Measurements from ENCODE around the gene EPX. TPM values are rescaled to one million over a fixed set of nuclear protein-coding genes. Genes with fewer than 3 reads are reported as not detected.

Gene EPX
- total RNA-seq, 1 experiment from 2014 or later, result not detected

DNA sequence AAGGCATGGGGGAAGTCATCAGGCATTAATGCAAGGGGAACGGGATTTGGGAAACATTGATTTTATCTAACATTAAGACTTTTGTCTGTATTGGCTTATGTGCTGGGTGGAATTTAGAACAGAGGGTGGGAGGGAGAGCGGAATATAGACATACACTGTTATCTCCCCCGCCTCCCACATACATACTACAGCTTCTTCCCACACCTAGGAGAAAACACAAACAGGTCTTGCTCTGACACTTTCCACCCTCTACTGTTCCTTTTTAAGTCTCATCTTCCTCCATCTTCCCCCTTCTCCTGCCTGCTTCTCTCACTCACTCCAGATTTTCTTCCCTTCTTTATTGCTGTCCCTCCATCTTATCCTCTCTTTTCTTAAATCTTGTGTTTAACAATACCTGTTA is 43.9 kb upstream of the EPX start:
- Histone ChIP-seq H3K36me3 (ENCODE audit: control insufficient read depth in 1 of 2, insufficient read depth in 2 of 2, low read length in 2 of 2) (no peaks in the 10 kb centered on the region), H3K4me2 (ENCODE audit: low read length) (no peak overlapping the region), H3K4me1 (ENCODE audit: control insufficient read depth in 1 of 2, insufficient read depth in 2 of 2, low read length in 2 of 2) (no peaks in the 10 kb centered on the region), H3K27me3 (ENCODE audit: insufficient read depth, low read length) (peaks cover 71% of the 10 kb centered on the region), H3K4me3 (replicated peaks in 1 of 2; ENCODE audit: low read depth in 1 of 2, low read length in 2 of 2) (no peak overlapping the region), H3K27ac (ENCODE audit: low read depth, low read length) (no peak overlapping the region), H3K9me2 (ENCODE audit: insufficient read depth) (no peaks in the 10 kb centered on the region), H4K20me1 (ENCODE audit: insufficient read depth) (no peaks in the 10 kb centered on the region), H3K79me2 (ENCODE audit: insufficient read depth, low read length) (no peaks in the 10 kb centered on the region), H2AFZ (ENCODE audit: low read depth, low read length, poor library complexity, severe bottlenecking) (no peak overlapping the region), H3K9me3 (ENCODE audit: control insufficient read depth in 1 of 2, insufficient read depth in 1 of 2, low read depth in 1 of 2, low read length in 2 of 2) (peaks cover 22 to 23% of the 10 kb centered on the region in 2 experiments; a peak in 3 of 4 replicates), H3K9ac (ENCODE audit: low read length) (no peak overlapping the region)
- no peak for ATAC-seq
- ChIA-PET RAD21 (ENCODE audit: low non-redundant PET in 1 of 2, low total read pairs in 2 of 2, uncharacterized antibody in 2 of 2, unreplicated experiment in 2 of 2) (no interaction called here), POLR2A (interaction anchor here (1.5 kb wide), 1 partner anchor 142 kb away, joined by 3 read pairs; the partner anchor contains the start of gene SRSF1), CTCF (no interaction called here)
- intact Hi-C loops (cut with micrococcal nuclease), result no loop called here
- no peak for TF ChIP-seq ZNF274 (IDR thresholded peaks at IDR 0.05; ENCODE audit: low read depth, low read length)
- TF ChIP-seq, protein P1, sequence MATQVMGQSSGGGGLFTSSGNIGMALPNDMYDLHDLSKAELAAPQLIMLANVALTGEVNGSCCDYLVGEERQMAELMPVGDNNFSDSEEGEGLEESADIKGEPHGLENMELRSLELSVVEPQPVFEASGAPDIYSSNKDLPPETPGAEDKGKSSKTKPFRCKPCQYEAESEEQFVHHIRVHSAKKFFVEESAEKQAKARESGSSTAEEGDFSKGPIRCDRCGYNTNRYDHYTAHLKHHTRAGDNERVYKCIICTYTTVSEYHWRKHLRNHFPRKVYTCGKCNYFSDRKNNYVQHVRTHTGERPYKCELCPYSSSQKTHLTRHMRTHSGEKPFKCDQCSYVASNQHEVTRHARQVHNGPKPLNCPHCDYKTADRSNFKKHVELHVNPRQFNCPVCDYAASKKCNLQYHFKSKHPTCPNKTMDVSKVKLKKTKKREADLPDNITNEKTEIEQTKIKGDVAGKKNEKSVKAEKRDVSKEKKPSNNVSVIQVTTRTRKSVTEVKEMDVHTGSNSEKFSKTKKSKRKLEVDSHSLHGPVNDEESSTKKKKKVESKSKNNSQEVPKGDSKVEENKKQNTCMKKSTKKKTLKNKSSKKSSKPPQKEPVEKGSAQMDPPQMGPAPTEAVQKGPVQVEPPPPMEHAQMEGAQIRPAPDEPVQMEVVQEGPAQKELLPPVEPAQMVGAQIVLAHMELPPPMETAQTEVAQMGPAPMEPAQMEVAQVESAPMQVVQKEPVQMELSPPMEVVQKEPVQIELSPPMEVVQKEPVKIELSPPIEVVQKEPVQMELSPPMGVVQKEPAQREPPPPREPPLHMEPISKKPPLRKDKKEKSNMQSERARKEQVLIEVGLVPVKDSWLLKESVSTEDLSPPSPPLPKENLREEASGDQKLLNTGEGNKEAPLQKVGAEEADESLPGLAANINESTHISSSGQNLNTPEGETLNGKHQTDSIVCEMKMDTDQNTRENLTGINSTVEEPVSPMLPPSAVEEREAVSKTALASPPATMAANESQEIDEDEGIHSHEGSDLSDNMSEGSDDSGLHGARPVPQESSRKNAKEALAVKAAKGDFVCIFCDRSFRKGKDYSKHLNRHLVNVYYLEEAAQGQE (IDR thresholded peaks at IDR 0.05; ENCODE audit: low read depth), result no peak
- no peak for DNase-seq (ENCODE audit: low read depth, low spot score)
- no TSS peak for BruUV-seq (replicated peaks)

DNA sequence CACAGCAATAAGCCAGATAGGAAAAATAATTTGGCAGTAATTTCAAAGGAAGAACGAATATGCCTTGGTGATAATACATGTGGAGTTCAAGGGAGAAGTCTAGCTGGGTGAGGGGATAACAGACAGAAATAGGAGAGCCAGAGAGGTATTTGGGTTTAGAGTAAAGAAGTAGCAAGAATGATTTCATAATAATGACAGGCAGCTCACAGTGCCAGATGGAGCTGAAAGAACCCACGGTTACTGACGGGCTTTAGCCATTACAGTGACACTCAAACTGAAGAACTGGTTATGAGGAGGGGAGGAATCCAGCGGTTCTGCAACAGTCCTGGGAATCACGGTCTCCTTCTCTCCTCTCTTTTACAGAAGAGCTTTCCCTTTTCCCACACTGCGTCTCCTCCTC is 42.1 kb upstream of the EPX start:
- CTCF ChIA-PET, result no interaction called here
- intact Hi-C loops (cut with micrococcal nuclease), result no loop called here
- H3K9me3 ChIP-seq (ENCODE audit: control insufficient read depth in 1 of 2, insufficient read depth in 1 of 2, low read depth in 1 of 2, low read length in 2 of 2), result peaks cover 7% of the 10 kb centered on the region in 2 experiments; a peak in 3 of 4 replicates
- peaks cover 88% of the 10 kb centered on the region for H3K27me3 ChIP-seq (ENCODE audit: insufficient read depth, low read length)
- H3K4me2 ChIP-seq (ENCODE audit: low read length), result no peak overlapping the region
- no peak overlapping the region for H3K4me3 ChIP-seq (replicated peaks in 1 of 2; ENCODE audit: low read depth in 1 of 2, low read length in 2 of 2)
- no peak for TF ChIP-seq TCF7L2 (IDR thresholded peaks at IDR 0.05; ENCODE audit: borderline replicate concordance, extremely low read depth, insufficient read depth, insufficient read length)
- TF ChIP-seq, protein P2, sequence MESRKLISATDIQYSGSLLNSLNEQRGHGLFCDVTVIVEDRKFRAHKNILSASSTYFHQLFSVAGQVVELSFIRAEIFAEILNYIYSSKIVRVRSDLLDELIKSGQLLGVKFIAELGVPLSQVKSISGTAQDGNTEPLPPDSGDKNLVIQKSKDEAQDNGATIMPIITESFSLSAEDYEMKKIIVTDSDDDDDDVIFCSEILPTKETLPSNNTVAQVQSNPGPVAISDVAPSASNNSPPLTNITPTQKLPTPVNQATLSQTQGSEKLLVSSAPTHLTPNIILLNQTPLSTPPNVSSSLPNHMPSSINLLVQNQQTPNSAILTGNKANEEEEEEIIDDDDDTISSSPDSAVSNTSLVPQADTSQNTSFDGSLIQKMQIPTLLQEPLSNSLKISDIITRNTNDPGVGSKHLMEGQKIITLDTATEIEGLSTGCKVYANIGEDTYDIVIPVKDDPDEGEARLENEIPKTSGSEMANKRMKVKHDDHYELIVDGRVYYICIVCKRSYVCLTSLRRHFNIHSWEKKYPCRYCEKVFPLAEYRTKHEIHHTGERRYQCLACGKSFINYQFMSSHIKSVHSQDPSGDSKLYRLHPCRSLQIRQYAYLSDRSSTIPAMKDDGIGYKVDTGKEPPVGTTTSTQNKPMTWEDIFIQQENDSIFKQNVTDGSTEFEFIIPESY (IDR thresholded peaks at IDR 0.05; ENCODE audit: extremely low read depth, insufficient replicate concordance, low read length), result no peak
- no peaks in the 10 kb centered on the region for H3K36me3 ChIP-seq (ENCODE audit: control insufficient read depth in 1 of 2, insufficient read depth in 2 of 2, low read length in 2 of 2)
- no peak for ATAC-seq
- no peak overlapping the region for H3K9ac ChIP-seq (ENCODE audit: low read length)
- H3K27ac ChIP-seq (ENCODE audit: low read depth, low read length), result no peak overlapping the region
- POLR2A ChIA-PET, result no interaction called here
- no peaks in the 10 kb centered on the region for H4K20me1 ChIP-seq (ENCODE audit: insufficient read depth)
- DNase-seq (ENCODE audit: low read depth, low spot score), result no peak
- H2AFZ ChIP-seq (ENCODE audit: low read depth, low read length, poor library complexity, severe bottlenecking), result no peak overlapping the region
- no peaks in the 10 kb centered on the region for H3K9me2 ChIP-seq (ENCODE audit: insufficient read depth)
- no peaks in the 10 kb centered on the region for H3K79me2 ChIP-seq (ENCODE audit: insufficient read depth, low read length)
- no peaks in the 10 kb centered on the region for H3K4me1 ChIP-seq (ENCODE audit: control insufficient read depth in 1 of 2, insufficient read depth in 2 of 2, low read length in 2 of 2)
- BruUV-seq (replicated peaks), result no TSS peak
- RAD21 ChIA-PET (ENCODE audit: low non-redundant PET in 1 of 2, low total read pairs in 2 of 2, uncharacterized antibody in 2 of 2, unreplicated experiment in 2 of 2), result no interaction called here
